ENCODE data around the gene TPPP3.

TPPP3 gene

GRCh38 chr16:67405336-67405735 lies 12.0 kb upstream of the TPPP3 start:
- Histone ChIP-seq H3K36me3 (ENCODE audit: control insufficient read depth, insufficient read depth, low read length) (no peaks in the 10 kb centered on the region), H3K27ac (ENCODE audit: insufficient read depth, low read depth, low read length, poor library complexity, severe bottlenecking) (no peak overlapping the region), H3K4me3 (ENCODE audit: insufficient read depth, low read depth, low read length) (no peak overlapping the region), H3K4me1 (ENCODE audit: control insufficient read depth, insufficient read depth, low read length) (peaks cover 14% of the 10 kb centered on the region), H3K27me3 (ENCODE audit: control insufficient read depth, insufficient read depth, low read length, poor library complexity, severe bottlenecking) (no peaks in the 10 kb centered on the region), H3K9me3 (ENCODE audit: control insufficient read depth, low read length) (no peaks in the 10 kb centered on the region)
- 90 to 95% methylated on average over 8 of the region's 8 CpGs for WGBS, 2 experiments

DNA sequence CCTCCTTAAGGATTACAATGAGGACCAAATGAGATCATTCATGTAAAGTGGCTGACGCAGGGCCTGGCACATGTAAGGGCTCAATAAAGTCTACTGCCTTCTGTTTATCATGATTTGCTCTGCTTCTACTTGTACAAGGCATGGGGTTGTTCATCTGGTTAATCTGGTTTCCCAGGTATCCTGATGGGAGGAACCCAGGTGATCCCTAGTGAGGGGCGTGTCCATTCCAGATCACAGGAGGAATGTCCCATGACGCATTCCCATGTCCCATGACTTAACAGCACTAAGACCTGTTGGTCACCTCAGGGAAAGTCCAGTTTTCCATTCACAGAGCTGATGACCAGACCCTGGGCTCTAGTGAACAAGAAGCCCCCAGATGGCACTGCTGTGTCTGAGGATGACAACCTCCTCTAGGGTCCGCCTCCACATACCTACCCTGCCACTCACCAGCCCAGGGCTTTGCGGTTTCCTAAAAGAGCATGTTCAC lies 11.5 kb upstream of the TPPP3 start:
- Histone ChIP-seq H3K36me3 (ENCODE audit: control insufficient read depth, insufficient read depth, low read length) (no peaks in the 10 kb centered on the region), H3K27ac (ENCODE audit: insufficient read depth, low read depth, low read length, poor library complexity, severe bottlenecking) (no peak overlapping the region), H3K4me3 (ENCODE audit: insufficient read depth, low read depth, low read length) (no peak overlapping the region), H3K4me1 (ENCODE audit: control insufficient read depth, insufficient read depth, low read length) (peaks cover 14% of the 10 kb centered on the region), H3K9me3 (ENCODE audit: control insufficient read depth, low read length) (no peaks in the 10 kb centered on the region), H3K27me3 (ENCODE audit: control insufficient read depth, insufficient read depth, low read length, poor library complexity, severe bottlenecking) (no peaks in the 10 kb centered on the region)
- WGBS, 2 experiments: 94 to 96% methylated on average over 5 of the region's 5 CpGs

DNA sequence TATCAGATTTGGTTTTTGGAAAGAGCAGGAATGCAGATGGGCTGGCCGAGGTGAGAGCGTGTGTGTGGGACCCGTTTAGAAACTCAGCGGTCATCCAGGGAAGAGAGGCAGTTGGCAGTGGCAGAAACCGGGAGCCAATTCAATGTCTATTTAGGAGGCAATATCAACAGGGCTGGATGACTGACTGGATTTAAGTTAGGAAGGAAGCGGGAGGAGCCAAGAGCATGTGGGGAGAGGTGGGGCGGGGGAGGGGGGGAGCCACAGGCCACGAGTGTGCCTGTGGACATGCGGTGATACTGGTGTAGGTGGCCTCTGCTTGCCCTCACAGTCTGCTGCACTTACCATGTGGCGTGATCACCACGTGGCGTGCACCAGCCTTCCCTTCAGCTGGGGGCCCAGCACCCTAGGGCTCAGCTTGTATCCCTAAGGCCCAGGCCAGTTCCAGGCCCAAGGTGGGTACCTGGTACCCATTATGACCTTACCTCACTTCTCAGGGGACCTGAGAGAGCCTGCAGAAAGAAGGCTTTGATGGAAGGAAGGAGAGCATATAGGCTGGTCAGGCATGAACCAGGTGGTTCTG lies 10.8 kb upstream of the TPPP3 start:
- WGBS, 2 experiments: 92 to 93% methylated on average over 12 of the region's 12 CpGs
- Histone ChIP-seq H3K36me3 (ENCODE audit: control insufficient read depth, insufficient read depth, low read length) (no peaks in the 10 kb centered on the region), H3K9me3 (ENCODE audit: control insufficient read depth, low read length) (no peaks in the 10 kb centered on the region), H3K27ac (ENCODE audit: insufficient read depth, low read depth, low read length, poor library complexity, severe bottlenecking) (no peak overlapping the region), H3K27me3 (ENCODE audit: control insufficient read depth, insufficient read depth, low read length, poor library complexity, severe bottlenecking) (no peaks in the 10 kb centered on the region), H3K4me3 (ENCODE audit: insufficient read depth, low read depth, low read length) (no peak overlapping the region), H3K4me1 (ENCODE audit: control insufficient read depth, insufficient read depth, low read length) (peaks cover 14% of the 10 kb centered on the region)

- WGBS, 2 experiments: 94 to 96% methylated on average over 14 of the region's 14 CpGs
- peaks cover 30% of the 10 kb centered on the region for H3K4me1 ChIP-seq (ENCODE audit: control insufficient read depth, insufficient read depth, low read length)
These were observed 7.6 kb upstream of the TPPP3 start for GRCh38 chr16:67400901-67401300.

DNA sequence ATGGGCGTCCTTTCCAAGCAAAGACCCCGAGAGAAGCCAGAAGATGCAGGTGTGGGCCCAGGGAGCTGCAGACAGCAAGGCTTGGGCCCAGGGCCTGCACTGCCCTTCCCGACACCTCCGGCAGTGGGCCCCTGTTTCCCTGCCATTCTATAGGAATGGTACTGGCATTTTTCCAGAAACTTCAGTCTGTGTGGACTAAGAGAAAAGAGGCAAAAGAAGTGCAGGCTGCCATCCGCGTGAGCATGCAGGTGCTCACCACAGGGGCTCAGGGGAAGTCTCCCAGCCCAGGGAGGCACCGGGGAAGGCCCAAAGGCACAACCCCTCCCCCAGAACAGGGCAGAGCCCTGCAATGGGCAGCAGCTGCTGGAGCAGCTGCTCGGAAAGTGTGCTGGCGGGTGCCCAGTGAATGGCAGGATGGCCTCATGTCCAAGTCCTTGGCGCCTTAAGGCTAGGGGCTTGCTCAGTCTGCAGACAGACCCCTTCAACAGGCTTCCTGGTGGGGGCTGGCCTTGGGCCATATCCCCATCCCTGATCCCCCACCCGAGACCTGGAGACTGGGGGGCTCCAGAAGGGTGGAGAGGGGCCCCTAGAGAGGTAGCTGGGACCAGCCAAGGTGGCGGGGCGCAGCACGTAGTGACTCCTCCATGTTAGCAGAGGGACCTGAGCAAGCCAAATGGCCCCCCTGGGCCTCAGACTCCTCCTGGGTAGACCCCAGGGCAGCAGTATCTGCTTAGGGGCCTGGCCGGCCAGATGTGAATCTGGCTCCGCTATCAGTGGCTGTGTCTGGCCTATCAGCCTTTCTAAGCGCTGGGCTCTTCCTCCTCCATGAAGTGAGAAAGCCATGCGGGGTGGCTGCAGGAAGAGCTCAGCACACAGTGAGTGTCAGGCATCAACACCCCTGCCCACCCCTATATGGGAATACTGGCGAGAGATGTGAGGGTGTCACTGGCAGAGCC lies 6.7 kb upstream of the TPPP3 start:
- H3K4me3 ChIP-seq (ENCODE audit: insufficient read depth, low read depth, low read length): no peak overlapping the region
- no peaks in the 10 kb centered on the region for H3K9me3 ChIP-seq (ENCODE audit: control insufficient read depth, low read length)
- H3K36me3 ChIP-seq (ENCODE audit: control insufficient read depth, insufficient read depth, low read length): no peaks in the 10 kb centered on the region
- H3K27me3 ChIP-seq (ENCODE audit: control insufficient read depth, insufficient read depth, low read length, poor library complexity, severe bottlenecking): peaks cover 13% of the 10 kb centered on the region
- no peak overlapping the region for H3K27ac ChIP-seq (ENCODE audit: insufficient read depth, low read depth, low read length, poor library complexity, severe bottlenecking)
- H3K4me1 ChIP-seq (ENCODE audit: control insufficient read depth, insufficient read depth, low read length): peaks cover 39% of the 10 kb centered on the region
- 83 to 84% methylated on average over 19 of the region's 19 CpGs for WGBS, 2 experiments

More at GRCh38 chr16:67400901-67401300, 7.6 kb upstream of the TPPP3 start:
- Histone ChIP-seq H3K27ac (ENCODE audit: insufficient read depth, low read depth, low read length, poor library complexity, severe bottlenecking) (no peak overlapping the region), H3K9me3 (ENCODE audit: control insufficient read depth, low read length) (no peaks in the 10 kb centered on the region), H3K4me3 (ENCODE audit: insufficient read depth, low read depth, low read length) (no peak overlapping the region), H3K27me3 (ENCODE audit: control insufficient read depth, insufficient read depth, low read length, poor library complexity, severe bottlenecking) (peaks cover 4% of the 10 kb centered on the region), H3K36me3 (ENCODE audit: control insufficient read depth, insufficient read depth, low read length) (no peaks in the 10 kb centered on the region)

GRCh38 chr16:67399218-67399733 lies 6.0 kb upstream of the TPPP3 start:
- Histone ChIP-seq H3K4me3 (ENCODE audit: insufficient read depth, low read depth, low read length) (no peak overlapping the region), H3K27ac (ENCODE audit: insufficient read depth, low read depth, low read length, poor library complexity, severe bottlenecking) (no peak overlapping the region), H3K9me3 (ENCODE audit: control insufficient read depth, low read length) (no peaks in the 10 kb centered on the region), H3K27me3 (ENCODE audit: control insufficient read depth, insufficient read depth, low read length, poor library complexity, severe bottlenecking) (peaks cover 21% of the 10 kb centered on the region), H3K4me1 (ENCODE audit: control insufficient read depth, insufficient read depth, low read length) (peaks cover 43% of the 10 kb centered on the region), H3K36me3 (ENCODE audit: control insufficient read depth, insufficient read depth, low read length) (no peaks in the 10 kb centered on the region)
- WGBS, 2 experiments: 33 to 36% methylated on average over 42 of the region's 42 CpGs

DNA sequence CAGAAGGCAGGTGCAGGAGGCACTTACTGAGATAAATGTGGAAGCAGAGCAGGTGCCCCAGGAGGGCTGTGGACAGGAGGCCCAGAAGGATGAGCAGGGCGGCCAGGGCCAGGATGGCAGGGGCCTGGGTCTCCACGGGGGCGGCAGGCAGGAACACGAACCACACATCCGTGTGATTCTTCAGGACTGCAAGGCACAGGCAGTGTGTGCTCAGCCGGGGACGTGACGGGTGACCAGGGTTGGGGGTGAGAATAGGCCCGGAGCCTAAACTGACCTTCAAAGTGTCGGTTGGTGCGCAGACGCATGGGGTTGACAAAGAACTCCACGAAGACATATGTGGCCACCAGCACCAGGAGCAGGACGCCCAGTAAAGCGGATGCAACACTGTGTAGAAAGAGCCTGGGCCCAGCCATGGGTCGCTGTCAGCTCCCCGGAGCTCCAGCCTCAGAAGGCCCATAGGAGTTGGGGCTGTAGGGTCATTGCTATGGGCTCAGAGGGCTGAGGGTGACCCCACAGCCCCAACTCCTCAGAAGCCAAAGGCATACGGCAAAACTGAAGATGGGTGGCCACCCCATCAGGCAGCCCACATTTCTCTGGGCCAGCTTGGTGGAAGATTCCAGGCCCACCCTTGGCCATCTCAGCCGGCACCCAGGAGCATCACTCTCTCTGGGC lies 5.4 kb upstream of the TPPP3 start:
- H3K4me3 ChIP-seq (ENCODE audit: insufficient read depth, low read depth, low read length): no peak overlapping the region
- 94 to 97% methylated on average over 19 of the region's 19 CpGs for WGBS, 2 experiments
- H3K9me3 ChIP-seq (ENCODE audit: control insufficient read depth, low read length): no peaks in the 10 kb centered on the region
- no peaks in the 10 kb centered on the region for H3K36me3 ChIP-seq (ENCODE audit: control insufficient read depth, insufficient read depth, low read length)
- peaks cover 26% of the 10 kb centered on the region for H3K27me3 ChIP-seq (ENCODE audit: control insufficient read depth, insufficient read depth, low read length, poor library complexity, severe bottlenecking)
- H3K4me1 ChIP-seq (ENCODE audit: control insufficient read depth, insufficient read depth, low read length): peaks cover 49% of the 10 kb centered on the region
- H3K27ac ChIP-seq (ENCODE audit: insufficient read depth, low read depth, low read length, poor library complexity, severe bottlenecking): no peak overlapping the region

GRCh38 chr16:67397812-67398545 lies 4.7 kb upstream of the TPPP3 start:
- Histone ChIP-seq H3K27ac (ENCODE audit: insufficient read depth, low read depth, low read length, poor library complexity, severe bottlenecking) (no peak overlapping the region), H3K36me3 (ENCODE audit: control insufficient read depth, insufficient read depth, low read length) (no peaks in the 10 kb centered on the region), H3K27me3 (ENCODE audit: control insufficient read depth, insufficient read depth, low read length, poor library complexity, severe bottlenecking) (peaks cover 33% of the 10 kb centered on the region), H3K9me3 (ENCODE audit: control insufficient read depth, low read length) (no peaks in the 10 kb centered on the region), H3K4me1 (ENCODE audit: control insufficient read depth, insufficient read depth, low read length) (peaks cover 53% of the 10 kb centered on the region), H3K4me3 (ENCODE audit: insufficient read depth, low read depth, low read length) (no peak overlapping the region)
- WGBS, 2 experiments: 92 to 93% methylated on average over 22 of the region's 22 CpGs

DNA sequence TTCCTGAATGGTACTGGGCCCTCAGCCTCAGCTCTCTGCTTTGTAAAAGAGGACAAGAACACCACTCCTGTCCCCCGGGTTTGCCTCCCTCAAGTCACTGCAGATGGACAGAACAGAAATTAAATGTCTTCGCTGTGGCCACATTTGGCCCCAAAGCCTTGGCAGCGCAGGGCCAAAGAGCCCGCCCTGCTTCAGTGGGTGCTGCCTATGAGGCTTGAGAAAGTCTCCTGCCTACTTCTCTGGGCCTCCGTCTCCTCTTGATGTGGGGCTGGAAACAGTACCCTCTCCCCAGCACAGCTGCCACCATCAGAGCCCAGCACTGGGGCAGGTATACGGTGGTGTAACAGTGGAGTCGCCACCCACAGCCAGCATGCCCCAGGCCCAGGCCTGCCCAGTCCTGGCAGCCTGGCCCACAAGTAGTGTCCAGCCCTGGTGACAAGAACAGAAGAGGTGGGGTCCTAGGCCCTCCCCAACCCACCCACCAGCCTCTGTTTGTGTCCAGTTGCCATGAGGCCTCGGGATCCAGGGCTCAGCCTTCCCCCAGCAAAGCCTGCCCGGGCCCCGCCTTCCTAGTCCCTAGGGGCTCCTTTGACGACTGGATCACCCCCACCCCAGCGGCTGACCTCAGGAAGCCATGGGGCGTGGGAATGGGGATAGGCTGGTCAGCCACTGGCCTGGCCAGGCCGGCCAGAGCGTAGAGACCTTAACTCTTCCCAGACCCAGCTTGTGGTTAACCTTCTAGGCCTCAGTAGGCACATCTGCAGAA lies 3.9 kb upstream of the TPPP3 start:
- peaks cover 60% of the 10 kb centered on the region for H3K4me1 ChIP-seq (ENCODE audit: control insufficient read depth, insufficient read depth, low read length)
- H3K27ac ChIP-seq (ENCODE audit: insufficient read depth, low read depth, low read length, poor library complexity, severe bottlenecking): peak overlapping the region; percentile 86
- peaks cover 41% of the 10 kb centered on the region for H3K27me3 ChIP-seq (ENCODE audit: control insufficient read depth, insufficient read depth, low read length, poor library complexity, severe bottlenecking)
- WGBS, 2 experiments: 81 to 82% methylated on average over 15 of the region's 15 CpGs
- H3K36me3 ChIP-seq (ENCODE audit: control insufficient read depth, insufficient read depth, low read length): no peaks in the 10 kb centered on the region
- H3K9me3 ChIP-seq (ENCODE audit: control insufficient read depth, low read length): no peaks in the 10 kb centered on the region
- no peak overlapping the region for H3K4me3 ChIP-seq (ENCODE audit: insufficient read depth, low read depth, low read length)
